GM23248 (cell line): ENCODE results near the gene B4GALT3.

Experiments
- EZH2 ChIP-seq: fragments of 200-600 bp; sonication (generic); IDR thresholded peaks from 2 replicates; pipeline ENCODE4 v1.6.1; 2018; ENCODE audit warnings: antibody characterized with exemption, mild to moderate bottlenecking; ENCODE audit not compliant: insufficient read depth, poor library complexity, severe bottlenecking
- EZH2phosphoT487 ChIP-seq: fragments of 200-600 bp; sonication (generic); IDR thresholded peaks from 2 replicates; pipeline ENCODE4 v1.6.1; 2018; ENCODE audit warnings: antibody characterized with exemption, moderate library complexity, mild to moderate bottlenecking, low read depth; ENCODE audit not compliant: insufficient read depth

GRCh38 chr1:161165742-161166668 lies 11.3 kb downstream of the B4GALT3 start, which contains the start of gene PPOX:
- TF ChIP-seq EZH2 (no peak), EZH2phosphoT487 (no peak)
